OCI-LY1 (cell line): ENCODE measurements around the gene C6orf118.

ENCODE experiments used
- H2AFZ ChIP-seq: fragments of 200-600 bp; sonication (generic), shearing (Covaris generic); 2 replicates; pipeline ENCODE4 v1.6.0; 2014; ENCODE audit warnings: antibody characterized with exemption, mild to moderate bottlenecking, low read length
- H3F3A ChIP-seq: fragments of 200-600 bp; sonication (generic), shearing (Covaris generic); 2 replicates; pipeline ENCODE4 v1.6.0; 2014; ENCODE audit warnings: mild to moderate bottlenecking, antibody characterized with exemption, low read length, moderate library complexity; ENCODE audit not compliant: insufficient read depth
- H3K27ac ChIP-seq: fragments of 200-600 bp; sonication (generic); 2 replicates; pipeline ENCODE4 v1.5.1; 2014; ENCODE audit warnings: low read length, mixed run types, mild to moderate bottlenecking, low read depth; ENCODE audit not compliant: poor library complexity, severe bottlenecking
- H3K27me3 ChIP-seq: fragments of 200-600 bp; sonication (generic); 2 replicates; pipeline ENCODE4 v1.6.0; 2014; ENCODE audit warnings: antibody characterized with exemption, mild to moderate bottlenecking, low read length, moderate library complexity; ENCODE audit not compliant: insufficient read depth
- H3K36me3 ChIP-seq: fragments of 200-600 bp; sonication (generic); 2 replicates; pipeline ENCODE4 v1.6.1; 2014; ENCODE audit warnings: mild to moderate bottlenecking, antibody characterized with exemption, low read length, moderate library complexity, mixed read lengths; ENCODE audit not compliant: insufficient read depth
- H3K4me1 ChIP-seq: fragments of 200-600 bp; sonication (generic); 2 replicates; pipeline ENCODE4 v1.5.1; 2014; ENCODE audit warnings: mild to moderate bottlenecking, low read length, moderate library complexity; ENCODE audit not compliant: insufficient read depth, severe bottlenecking
- H3K4me2 ChIP-seq: fragments of 200-600 bp; sonication (generic), shearing (Covaris generic); 2 replicates; pipeline ENCODE4 v1.6.1; 2014; ENCODE audit warnings: low read length
- H3K4me3 ChIP-seq: fragments of 200-600 bp; sonication (generic); 2 replicates; pipeline ENCODE4 v1.5.1; 2014; ENCODE audit warnings: low read length, low read depth, mild to moderate bottlenecking, mixed read lengths; ENCODE audit not compliant: poor library complexity, severe bottlenecking
- H3K79me2 ChIP-seq: fragments of 200-600 bp; shearing (Covaris generic); 2 replicates; pipeline ENCODE4 v1.6.1; 2016; ENCODE audit warnings: mixed run types, low read length, mixed read lengths; ENCODE audit not compliant: insufficient read depth
- H3K9ac ChIP-seq: fragments of 200-600 bp; sonication (generic), shearing (Covaris generic); 2 replicates; pipeline ENCODE4 v1.6.1; 2014; ENCODE audit warnings: mild to moderate bottlenecking, low read length, mixed read lengths
- H3K9me2 ChIP-seq: fragments of 200-600 bp; sonication (generic), shearing (Covaris generic); 2 replicates; pipeline ENCODE4 v1.6.1; 2014; ENCODE audit warnings: low read depth, mild to moderate bottlenecking, low read length, mixed read lengths
- H3K9me3 ChIP-seq: fragments of 200-600 bp; shearing (Covaris generic); 2 replicates; pipeline ENCODE4 v1.6.1; 2014; ENCODE audit warnings: low read length, mixed read lengths
- H4K20me1 ChIP-seq: fragments of 200-600 bp; sonication (generic), shearing (Covaris generic); 2 replicates; pipeline ENCODE4 v1.6.0; 2016; ENCODE audit warnings: mild to moderate bottlenecking, low read length; ENCODE audit not compliant: insufficient read depth
- CTCF ChIP-seq: fragments of 200-600 bp; sonication (generic), shearing (Covaris generic); IDR thresholded peaks from 2 replicates; pipeline ENCODE4 v1.5.1; 2017; ENCODE audit warnings: mild to moderate bottlenecking, antibody characterized with exemption, low read length, moderate library complexity, mixed read lengths
- EZH2 ChIP-seq: fragments of 200-600 bp; sonication (generic), shearing (Covaris generic); IDR thresholded peaks from 2 replicates; pipeline ENCODE4 v1.8.0; 2017; ENCODE audit warnings: borderline replicate concordance, mixed run types, mild to moderate bottlenecking, antibody characterized with exemption, low read length, moderate library complexity, mixed read lengths

Gene C6orf118

GRCh38 chr6:165325609-165326008 is 16.2 kb upstream of the C6orf118 start:
- Histone ChIP-seq H3K9ac (no peak overlapping the region), H3K27ac (no peak overlapping the region), H3K79me2 (no peaks in the 10 kb centered on the region)

GRCh38 chr6:165321555-165322145 is 12.2 kb upstream of the C6orf118 start:
- Histone ChIP-seq H3K79me2 (no peaks in the 10 kb centered on the region), H3K36me3 (no peaks in the 10 kb centered on the region), H3K9me2 (no peaks in the 10 kb centered on the region)

More at GRCh38 chr6:165325609-165326008, 16.2 kb upstream of the C6orf118 start:
- Histone ChIP-seq H3F3A (no peaks in the 10 kb centered on the region), H3K36me3 (no peaks in the 10 kb centered on the region), H3K9me2 (no peaks in the 10 kb centered on the region), H3K4me3 (no peak overlapping the region), H4K20me1 (no peaks in the 10 kb centered on the region), H3K4me1 (no peaks in the 10 kb centered on the region), H2AFZ (no peak overlapping the region), H3K27me3 (no peaks in the 10 kb centered on the region), H3K9me3 (no peaks in the 10 kb centered on the region), H3K4me2 (no peak overlapping the region)
- TF ChIP-seq EZH2 = no peak
- TF ChIP-seq CTCF = no peak

GRCh38 chr6:165321150-165321549 is 11.7 kb upstream of the C6orf118 start:
- TF ChIP-seq EZH2 (no peak), CTCF (no peak)
- Histone ChIP-seq H3F3A (no peaks in the 10 kb centered on the region), H3K4me3 (no peak overlapping the region), H4K20me1 (no peaks in the 10 kb centered on the region), H3K4me2 (no peak overlapping the region), H3K27ac (no peak overlapping the region), H3K9ac (no peak overlapping the region), H3K36me3 (no peaks in the 10 kb centered on the region), H3K27me3 (no peaks in the 10 kb centered on the region), H2AFZ (no peak overlapping the region), H3K79me2 (no peaks in the 10 kb centered on the region), H3K9me2 (no peaks in the 10 kb centered on the region), H3K9me3 (no peaks in the 10 kb centered on the region), H3K4me1 (no peaks in the 10 kb centered on the region)

More at GRCh38 chr6:165321555-165322145, 12.2 kb upstream of the C6orf118 start:
- H3F3A ChIP-seq = no peaks in the 10 kb centered on the region
- no peak overlapping the region for H3K4me2 ChIP-seq
- no peak overlapping the region for H3K4me3 ChIP-seq
- no peaks in the 10 kb centered on the region for H3K4me1 ChIP-seq
- no peak overlapping the region for H3K27ac ChIP-seq
- TF ChIP-seq CTCF (no peak), EZH2 (no peak)
- H3K9me3 ChIP-seq = no peaks in the 10 kb centered on the region
- H2AFZ ChIP-seq = no peak overlapping the region
- H3K9ac ChIP-seq = no peak overlapping the region
- no peaks in the 10 kb centered on the region for H3K27me3 ChIP-seq
- no peaks in the 10 kb centered on the region for H4K20me1 ChIP-seq
